Natural killer cell (primary cell): ENCODE data around the gene SSTR3. TPM values are rescaled to one million over a fixed set of nuclear protein-coding genes. Genes with fewer than 3 reads are reported as not detected.

ENCODE experiments used
- ATAC-seq, 3 donors: fragments of 150-1000 bp in 2 of 3; fragments of 200-7000 bp in 1 of 3; cut with Tn5 transposase; 1 replicate in 1 of 3; 2 replicates in 2 of 3; pipeline ENCODE4 v1.10.0; 2021; ENCODE audit warnings: mild to moderate bottlenecking in 2 of 3, moderate library complexity in 2 of 3
- DNase-seq, 2 donors: peaks; one replicate each; pipeline versions ENCODE4 v3.0.0 to v3.0.0-alpha.2; 2013 to 2021; ENCODE audit warnings: mixed read lengths in 1 of 2
- H3K27ac ChIP-seq: one replicate; pipeline ENCODE4 v1.5.1; 2013; ENCODE audit warnings: mild to moderate bottlenecking, low read length
- H3K27me3 ChIP-seq: one replicate; pipeline ENCODE4 v1.6.1; 2013; ENCODE audit warnings: low read length; ENCODE audit not compliant: control insufficient read depth, insufficient read depth
- H3K36me3 ChIP-seq: one replicate; pipeline ENCODE4 v1.6.1; 2013; ENCODE audit warnings: low read length; ENCODE audit not compliant: control insufficient read depth, insufficient read depth
- H3K4me1 ChIP-seq: one replicate; pipeline ENCODE4 v1.6.1; 2013; ENCODE audit warnings: low read length; ENCODE audit not compliant: control insufficient read depth, insufficient read depth
- H3K4me3 ChIP-seq: one replicate; pipeline ENCODE4 v1.5.1; 2013; ENCODE audit warnings: low read length
- H3K9me3 ChIP-seq: one replicate; pipeline ENCODE4 v1.6.1; 2013; ENCODE audit warnings: low read length; ENCODE audit not compliant: control insufficient read depth, insufficient read depth
- H3K27ac Mint-ChIP-seq, 2 donors: one replicate each; pipeline ENCODE4 v1.8.0; 2022; ENCODE audit warnings: mild to moderate bottlenecking in 2 of 2, mixed read lengths in 2 of 2, moderate library complexity in 1 of 2
- H3K27me3 Mint-ChIP-seq, 2 donors: one replicate each; pipeline ENCODE4 v1.8.0; 2022; ENCODE audit warnings: low read depth in 2 of 2, mixed read lengths in 2 of 2
- H3K36me3 Mint-ChIP-seq: one replicate; pipeline ENCODE4 v1.8.0; 2022; ENCODE audit warnings: mixed read lengths
- H3K4me1 Mint-ChIP-seq, 2 donors: one replicate each; pipeline ENCODE4 v1.8.0; 2022; ENCODE audit warnings: mixed read lengths in 2 of 2
- H3K4me3 Mint-ChIP-seq: one replicate; pipeline ENCODE4 v1.8.0; 2022; ENCODE audit warnings: mild to moderate bottlenecking, moderate library complexity, mixed read lengths
- H3K9me3 Mint-ChIP-seq, 2 donors: one replicate each; pipeline ENCODE4 v1.8.0; 2022; ENCODE audit warnings: mixed read lengths in 2 of 2
- CTCF ChIP-seq: fragments of 200-600 bp; IDR thresholded peaks from one replicate; pipeline ENCODE4 v1.8.0; 2022; ENCODE audit warnings: antibody characterized with exemption
- WGBS: methylation state at CpG from one replicate; pipeline ENCODE4 v1.1.7; 2013; ENCODE audit warnings: missing lambda C conversion rate; ENCODE audit not compliant: insufficient coverage; 5-methylcytosine and 5-hydroxymethylcytosine counted together
- intact Hi-C: fragments of 100-400 bp; cut with micrococcal nuclease; formaldehyde crosslinking; loops from one replicate; pipeline ENCODE4 v1.14.2; 2022
- total RNA-seq, 4 donors: library from RNA; stranded (reverse); fragments of 120-200 nt in 1 of 4; gene quantifications; one replicate each; pipeline versions ENCODE4 v1.2.3 to v1.2.4, GENCODE V29; 2013 to 2022

SSTR3 gene
- total RNA-seq, 3 donors from 2014 or later (not counting 1 experiment from before 2014, with no cell fraction given): 0.20 to 0.64 (median 0.23) TPM

- WGBS: 0% methylated on average over 8 of the region's 8 CpGs
- Mint-ChIP-seq H3K27me3 (no peaks in the 10 kb centered on the region), H3K36me3 (peaks cover 8% of the 10 kb centered on the region), H3K27ac (peak overlapping the region; percentile 93 to 98), H3K4me1 (peaks cover 82 to 90% of the 10 kb centered on the region in 2 donors), H3K4me3 (peak overlapping the region; percentile 81), H3K9me3 (no peaks in the 10 kb centered on the region)
- TF ChIP-seq CTCF: no peak
- Histone ChIP-seq H3K27me3 (no peaks in the 10 kb centered on the region), H3K9me3 (no peaks in the 10 kb centered on the region), H3K4me1 (peaks cover 94% of the 10 kb centered on the region), H3K27ac (peak overlapping the region; percentile 97), H3K36me3 (peaks cover 85% of the 10 kb centered on the region), H3K4me3 (peak overlapping the region; percentile 11)
- peak; percentile 78 to 93 (median 93) for ATAC-seq
- intact Hi-C loops: loop anchor here (1.0 to 5.0 kb wide), 4 partner anchors 14 to 68 kb away; partner anchors contain the start of gene RAC2
- peak; percentile 85 to 96 for DNase-seq
These were observed 17.8 kb upstream of the SSTR3 start for GRCh38 chr22:37229805-37230672.

GRCh38 chr22:37229012-37229804, 16.9 kb upstream of the SSTR3 start:
- 51% methylated on average over 7 of the region's 7 CpGs for WGBS
- intact Hi-C loops: loop anchor here (2.0 to 5.0 kb wide), 2 partner anchors 30 to 33 kb away; no protein-coding TSS in a partner anchor
- ATAC-seq: peak; percentile 38 to 59 (median 49)
- H3K36me3 Mint-ChIP-seq: peaks cover 14% of the 10 kb centered on the region
- no peaks in the 10 kb centered on the region for H3K27me3 Mint-ChIP-seq
- H3K4me3 ChIP-seq: peak overlapping the region; percentile 11
- TF ChIP-seq CTCF: no peak
- peaks cover 85% of the 10 kb centered on the region for H3K36me3 ChIP-seq
- H3K27me3 ChIP-seq: no peaks in the 10 kb centered on the region
- peak overlapping the region; percentile 81 for H3K4me3 Mint-ChIP-seq
- H3K4me1 ChIP-seq: peaks cover 94% of the 10 kb centered on the region
- peaks cover 82 to 90% of the 10 kb centered on the region in 2 donors for H3K4me1 Mint-ChIP-seq
- peak overlapping the region; percentile 93 to 98 for H3K27ac Mint-ChIP-seq
- H3K9me3 Mint-ChIP-seq: no peaks in the 10 kb centered on the region
- H3K27ac ChIP-seq: peak overlapping the region; percentile 97
- peak; percentile 55 to 79 for DNase-seq
- no peaks in the 10 kb centered on the region for H3K9me3 ChIP-seq

- intact Hi-C loops: loop anchor here (2.0 to 5.0 kb wide), 2 partner anchors 30 to 34 kb away; no protein-coding TSS in a partner anchor
- no peak overlapping the region for H3K4me3 ChIP-seq
- H3K36me3 ChIP-seq: peaks cover 85% of the 10 kb centered on the region
- Mint-ChIP-seq H3K27ac (peak overlapping the region; percentile 93 to 98), H3K4me3 (peak overlapping the region; percentile 81), H3K9me3 (no peaks in the 10 kb centered on the region), H3K4me1 (peaks cover 82 to 90% of the 10 kb centered on the region in 2 donors), H3K36me3 (peaks cover 20% of the 10 kb centered on the region), H3K27me3 (no peaks in the 10 kb centered on the region)
- ATAC-seq (peak in 1 of 3 donors; percentile 9), DNase-seq (peak; percentile 36 to 67)
- no peaks in the 10 kb centered on the region for H3K27me3 ChIP-seq
- H3K9me3 ChIP-seq: no peaks in the 10 kb centered on the region
- peaks cover 94% of the 10 kb centered on the region for H3K4me1 ChIP-seq
- 25% methylated on average over 20 of the region's 20 CpGs for WGBS
- H3K27ac ChIP-seq: peak overlapping the region; percentile 97
- no peak for TF ChIP-seq CTCF
These were observed 16.1 kb upstream of the SSTR3 start for GRCh38 chr22:37228106-37229011.
